BJ (cell line): Measurements from ENCODE around the gene BMI1. TPM values are rescaled to one million over a fixed set of nuclear protein-coding genes. Genes with fewer than 3 reads are reported as not detected.
"Not testable (repeated sequence)": the region's sequence is repeated elsewhere in the genome, so short reads cannot be mapped to it uniquely, and the experiment has no call there.

ENCODE experiments used
- CTCF ChIA-PET: fragments of 350-600 bp; formaldehyde crosslinking; extraction: SDS; loops from one replicate; lab custom pipeline; 2021; ENCODE audit warnings: antibody characterized with exemption, inconsistent platforms; lab: Yijun Ruan, JAX
- POLR2A ChIA-PET: fragments of 300-600 bp; sonication (Branson Sonifier 250); formaldehyde crosslinking; extraction: SDS; loops from one replicate; lab custom pipeline; 2021; ENCODE audit warnings: antibody characterized with exemption; lab: Charles Lee
- DNase-seq: peaks from one replicate; pipeline ENCODE4 v3.0.0-alpha.2; 2011; ENCODE audit warnings: low read depth
- H3K27me3 ChIP-seq: 2 replicates; pipeline ENCODE4 v1.6.0; 2011; ENCODE audit warnings: low read length; ENCODE audit not compliant: control insufficient read depth, insufficient read depth
- H3K36me3 ChIP-seq: 2 replicates; pipeline ENCODE4 v1.5.1; 2011; ENCODE audit warnings: low read length; ENCODE audit not compliant: control insufficient read depth, insufficient read depth
- H3K4me3 ChIP-seq: 2 replicates; pipeline ENCODE4 v1.5.1; 2011; ENCODE audit warnings: low read depth, mild to moderate bottlenecking, control low read depth, low read length
- CTCF ChIP-seq: IDR thresholded peaks from 2 replicates; pipeline ENCODE4 v1.5.1; 2011; ENCODE audit warnings: low read depth, mild to moderate bottlenecking, control low read depth, inconsistent platforms, low read length, moderate library complexity; ENCODE audit not compliant: insufficient read depth
- polyA plus RNA-seq: library from polyadenylated mRNA; depleted of rRNA; stranded (reverse); fragments of >200 nt; gene quantifications from 2 replicates; pipeline ENCODE4 v1.2.3, GENCODE V29; 2011

Gene BMI1
- polyA plus RNA-seq, 1 experiment, result 20.3 TPM

GRCh38 chr10:22351131-22351703 lies 30.3 kb downstream of the BMI1 start:
- ChIA-PET CTCF (no interaction called here), POLR2A (no interaction called here)
- no peak overlapping the region for H3K4me3 ChIP-seq
- no peaks in the 10 kb centered on the region for H3K36me3 ChIP-seq
- TF ChIP-seq CTCF, result no peak
- H3K27me3 ChIP-seq, result peaks cover 7% of the 10 kb centered on the region
- DNase-seq, result no peak

- ChIA-PET CTCF (no interaction called here), POLR2A (interaction anchor here (0.6 kb wide), 1 partner anchor 17 kb away, joined by 3 read pairs; no protein-coding TSS in a partner anchor)
- Histone ChIP-seq H3K4me3 (no peak overlapping the region), H3K36me3 (no peaks in the 10 kb centered on the region), H3K27me3 (no peaks in the 10 kb centered on the region)
- no peak for TF ChIP-seq CTCF
- DNase-seq, result no peak
Measured at GRCh38 chr10:22356324-22356873, 35.5 kb downstream of the BMI1 start.

DNA sequence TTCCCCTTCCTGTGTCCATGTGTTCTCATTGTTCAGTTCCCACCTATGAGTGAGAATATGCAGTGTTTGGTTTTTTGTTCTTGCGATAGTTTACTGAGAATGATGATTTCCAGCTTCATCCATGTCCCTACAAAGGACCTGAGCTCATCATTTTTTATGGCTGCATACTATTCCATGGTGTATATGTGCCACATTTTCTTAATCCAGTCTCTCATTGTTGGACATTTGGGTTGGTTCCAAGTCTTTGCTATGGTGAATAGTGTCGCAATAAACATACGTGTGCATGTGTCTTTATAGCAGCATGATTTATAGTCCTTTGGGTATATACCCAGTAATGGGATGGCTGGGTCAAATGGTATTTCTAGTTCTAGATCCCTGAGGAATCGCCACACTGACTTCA lies 36.9 kb downstream of the BMI1 start:
- CTCF ChIA-PET, H3K4me3 ChIP-seq, H3K36me3 ChIP-seq, DNase-seq, H3K27me3 ChIP-seq, POLR2A ChIA-PET: not testable (repeated sequence)

GRCh38 chr10:22363305-22363704 lies 42.4 kb downstream of the BMI1 start:
- Histone ChIP-seq H3K4me3 (no peak overlapping the region), H3K36me3 (no peaks in the 10 kb centered on the region), H3K27me3 (no peaks in the 10 kb centered on the region)
- ChIA-PET POLR2A (no interaction called here), CTCF (no interaction called here)
- no peak for TF ChIP-seq CTCF
- no peak for DNase-seq

DNA sequence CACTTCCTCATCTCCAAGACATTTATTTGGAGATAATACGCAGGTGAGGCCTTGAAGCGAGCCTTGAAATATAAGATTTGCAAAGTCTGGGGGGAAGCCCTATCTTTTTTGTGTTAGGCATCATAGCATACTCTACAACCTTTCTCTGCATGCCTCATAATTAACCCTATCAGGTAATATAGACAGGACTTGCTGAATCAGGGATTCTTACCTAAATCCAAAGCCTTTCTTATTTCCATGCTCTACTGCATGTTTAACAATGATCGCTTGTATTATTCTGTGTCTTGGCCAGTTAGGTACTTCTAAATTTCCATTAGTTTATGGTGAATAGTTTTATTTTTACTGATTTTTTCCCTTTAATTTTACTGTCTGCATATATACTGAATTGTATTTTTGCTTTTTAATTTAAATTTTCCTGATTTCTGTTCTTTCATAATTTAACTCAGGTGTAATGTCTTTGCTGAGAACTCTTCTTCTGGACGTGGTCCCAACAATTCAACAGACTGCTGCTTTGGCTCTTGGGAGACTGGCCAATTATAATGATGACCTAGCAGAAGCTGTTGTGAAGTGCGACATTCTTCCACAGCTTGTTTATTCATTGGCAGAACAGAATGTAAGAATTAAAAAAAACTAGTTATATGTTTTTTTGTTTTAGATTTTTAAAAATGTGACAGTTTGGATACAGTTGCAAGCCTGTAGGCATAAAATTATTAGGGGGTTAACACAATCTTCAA lies 43.7 kb downstream of the BMI1 start:
- Histone ChIP-seq H3K27me3 (no peaks in the 10 kb centered on the region), H3K4me3 (no peak overlapping the region), H3K36me3 (no peaks in the 10 kb centered on the region)
- ChIA-PET POLR2A (no interaction called here), CTCF (no interaction called here)
- no peak for DNase-seq
- no peak for TF ChIP-seq CTCF
